ENCODE data around the gene SEPTIN8.
A peak's percentile ranks its signal among the peaks of the same experiment; 100 is the strongest.

SEPTIN8 gene

DNA sequence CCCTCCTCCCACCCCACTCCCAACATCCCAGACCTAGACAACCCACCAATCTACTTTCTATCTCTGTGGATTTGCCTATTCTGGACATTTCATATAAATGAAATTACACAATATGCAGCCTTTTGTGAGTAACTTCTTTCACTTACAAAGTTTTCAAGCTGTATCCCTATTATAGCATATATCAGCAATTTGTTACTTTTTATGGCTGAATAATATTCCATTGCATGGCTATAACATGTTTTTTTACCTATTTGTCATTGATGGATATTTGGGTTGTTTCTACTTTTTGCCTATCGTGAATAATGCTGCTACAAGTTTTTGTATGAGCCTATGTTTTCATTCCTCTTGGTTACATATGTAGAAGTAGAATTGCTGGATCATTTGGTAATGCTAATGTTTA is 37.8 kb downstream of the SEPTIN8 start:
- TF ChIP-seq CEBPB (IDR thresholded peaks at IDR 0.05): no peak

DNA sequence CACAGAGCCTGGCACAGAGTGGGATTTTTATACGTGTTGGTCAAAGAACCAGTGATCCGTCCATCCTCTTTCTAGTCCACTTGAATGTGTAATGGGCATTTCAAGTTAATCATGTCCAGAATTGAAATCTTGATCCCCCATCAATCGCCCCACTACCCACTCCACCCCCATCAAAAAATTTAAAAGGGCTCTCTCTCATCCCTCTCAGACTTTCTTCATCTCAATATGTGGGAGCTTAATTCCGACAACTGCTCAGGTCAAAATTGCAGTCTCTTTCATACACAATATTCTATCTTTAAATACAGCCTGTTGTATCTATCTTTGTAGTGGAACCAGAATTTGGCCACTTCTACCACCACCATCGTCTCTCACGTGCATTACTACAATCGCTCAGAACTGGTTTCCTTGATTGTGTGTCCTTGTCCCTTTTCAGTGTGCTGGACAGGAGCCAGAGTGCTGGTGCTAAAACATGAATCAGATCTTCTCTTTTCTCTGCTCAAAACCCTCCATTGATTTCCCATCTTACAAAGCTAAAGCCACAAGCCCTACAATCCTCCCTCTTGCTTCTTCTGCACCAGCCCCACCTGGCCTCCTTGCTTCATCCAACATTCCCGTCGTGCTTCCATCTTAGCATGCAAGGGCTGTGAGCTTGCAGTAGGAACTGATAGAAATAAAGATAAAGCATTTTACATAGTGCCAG is 38.9 kb downstream of the SEPTIN8 start:
- TF ChIP-seq CEBPB (IDR thresholded peaks at IDR 0.05): no peak
- TF ChIP-seq NFIC (IDR thresholded peaks at IDR 0.05): no peak
- no peak for TF ChIP-seq YY1 (IDR thresholded peaks at IDR 0.05; ENCODE audit: low read depth)
- no peak for TF ChIP-seq TAF1 (IDR thresholded peaks at IDR 0.05; ENCODE audit: low read depth)
- TF ChIP-seq, protein P1, sequence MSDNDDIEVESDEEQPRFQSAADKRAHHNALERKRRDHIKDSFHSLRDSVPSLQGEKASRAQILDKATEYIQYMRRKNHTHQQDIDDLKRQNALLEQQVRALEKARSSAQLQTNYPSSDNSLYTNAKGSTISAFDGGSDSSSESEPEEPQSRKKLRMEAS (IDR thresholded peaks at IDR 0.05): no peak
- TF ChIP-seq RAD21 (IDR thresholded peaks at IDR 0.05; ENCODE audit: low read depth): no peak
- no peak for TF ChIP-seq EP300 (IDR thresholded peaks at IDR 0.05; ENCODE audit: borderline replicate concordance)
- no peak for TF ChIP-seq TCF12 (IDR thresholded peaks at IDR 0.05; ENCODE audit: low read depth)
- no peak for TF ChIP-seq TEAD4 (IDR thresholded peaks at IDR 0.05)
- TF ChIP-seq ZBTB7A (IDR thresholded peaks at IDR 0.05; ENCODE audit: low read depth): no peak
- TF ChIP-seq, protein P2, sequence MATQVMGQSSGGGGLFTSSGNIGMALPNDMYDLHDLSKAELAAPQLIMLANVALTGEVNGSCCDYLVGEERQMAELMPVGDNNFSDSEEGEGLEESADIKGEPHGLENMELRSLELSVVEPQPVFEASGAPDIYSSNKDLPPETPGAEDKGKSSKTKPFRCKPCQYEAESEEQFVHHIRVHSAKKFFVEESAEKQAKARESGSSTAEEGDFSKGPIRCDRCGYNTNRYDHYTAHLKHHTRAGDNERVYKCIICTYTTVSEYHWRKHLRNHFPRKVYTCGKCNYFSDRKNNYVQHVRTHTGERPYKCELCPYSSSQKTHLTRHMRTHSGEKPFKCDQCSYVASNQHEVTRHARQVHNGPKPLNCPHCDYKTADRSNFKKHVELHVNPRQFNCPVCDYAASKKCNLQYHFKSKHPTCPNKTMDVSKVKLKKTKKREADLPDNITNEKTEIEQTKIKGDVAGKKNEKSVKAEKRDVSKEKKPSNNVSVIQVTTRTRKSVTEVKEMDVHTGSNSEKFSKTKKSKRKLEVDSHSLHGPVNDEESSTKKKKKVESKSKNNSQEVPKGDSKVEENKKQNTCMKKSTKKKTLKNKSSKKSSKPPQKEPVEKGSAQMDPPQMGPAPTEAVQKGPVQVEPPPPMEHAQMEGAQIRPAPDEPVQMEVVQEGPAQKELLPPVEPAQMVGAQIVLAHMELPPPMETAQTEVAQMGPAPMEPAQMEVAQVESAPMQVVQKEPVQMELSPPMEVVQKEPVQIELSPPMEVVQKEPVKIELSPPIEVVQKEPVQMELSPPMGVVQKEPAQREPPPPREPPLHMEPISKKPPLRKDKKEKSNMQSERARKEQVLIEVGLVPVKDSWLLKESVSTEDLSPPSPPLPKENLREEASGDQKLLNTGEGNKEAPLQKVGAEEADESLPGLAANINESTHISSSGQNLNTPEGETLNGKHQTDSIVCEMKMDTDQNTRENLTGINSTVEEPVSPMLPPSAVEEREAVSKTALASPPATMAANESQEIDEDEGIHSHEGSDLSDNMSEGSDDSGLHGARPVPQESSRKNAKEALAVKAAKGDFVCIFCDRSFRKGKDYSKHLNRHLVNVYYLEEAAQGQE (IDR thresholded peaks at IDR 0.05; ENCODE audit: low read depth): no peak
- TF ChIP-seq, protein P3, sequence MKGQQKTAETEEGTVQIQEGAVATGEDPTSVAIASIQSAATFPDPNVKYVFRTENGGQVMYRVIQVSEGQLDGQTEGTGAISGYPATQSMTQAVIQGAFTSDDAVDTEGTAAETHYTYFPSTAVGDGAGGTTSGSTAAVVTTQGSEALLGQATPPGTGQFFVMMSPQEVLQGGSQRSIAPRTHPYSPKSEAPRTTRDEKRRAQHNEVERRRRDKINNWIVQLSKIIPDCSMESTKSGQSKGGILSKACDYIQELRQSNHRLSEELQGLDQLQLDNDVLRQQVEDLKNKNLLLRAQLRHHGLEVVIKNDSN (IDR thresholded peaks at IDR 0.05): no peak
- no peak for TF ChIP-seq FOXM1 (IDR thresholded peaks at IDR 0.05; ENCODE audit: borderline replicate concordance, low read depth)
- no peak for TF ChIP-seq CREB1 (IDR thresholded peaks at IDR 0.05; ENCODE audit: low read depth)

DNA sequence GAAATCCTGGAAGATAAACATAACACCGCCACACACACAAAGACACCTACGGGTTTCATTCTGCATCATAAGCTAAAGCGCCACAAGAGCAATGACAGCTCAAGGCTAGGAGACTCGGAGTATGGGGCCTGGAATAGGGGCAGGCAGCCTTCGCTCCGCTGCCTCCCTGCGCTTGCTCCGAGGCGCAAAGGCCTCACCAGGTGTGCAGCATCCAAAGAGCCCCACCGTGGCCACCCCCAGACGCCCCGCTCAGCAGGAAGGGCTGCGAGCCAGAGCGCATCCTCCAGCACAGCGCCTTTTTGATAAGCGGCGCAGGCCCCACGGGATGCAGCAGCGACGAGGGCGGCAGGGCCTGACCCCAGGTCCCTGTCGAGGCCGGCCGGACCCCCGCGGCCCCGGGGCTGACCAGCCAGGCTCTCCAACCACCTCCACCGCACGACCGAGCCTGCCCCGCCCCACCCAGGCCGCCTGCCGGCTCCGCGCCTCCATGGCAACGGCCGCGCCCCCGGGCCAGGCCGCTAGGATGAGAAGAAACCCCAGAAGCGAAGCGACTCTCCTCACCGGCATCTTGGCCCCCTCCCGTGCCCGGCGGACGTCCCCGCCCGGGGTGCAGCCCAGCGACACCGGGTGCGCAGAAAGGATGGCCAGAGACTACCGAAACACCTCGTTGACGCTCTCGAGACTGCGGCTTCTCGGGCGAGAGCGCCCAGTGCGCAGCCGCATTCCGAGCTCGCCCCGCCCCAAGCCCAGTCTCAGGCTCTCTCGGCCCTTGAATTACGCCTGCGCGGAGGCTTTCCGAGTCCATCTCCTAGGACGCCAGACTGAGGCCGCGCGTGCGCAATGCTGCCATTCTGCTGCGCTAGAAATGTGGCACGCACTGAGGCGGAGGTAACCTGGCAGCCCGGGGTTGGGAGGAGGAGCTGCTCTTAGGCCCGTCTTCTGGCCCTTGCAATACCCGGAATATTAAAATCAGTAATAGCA is 39.9 kb downstream of the SEPTIN8 start, which contains the start of gene KIF3A:
Gene KIF3A (minus strand): TSS at position 694 of the 981 bp plus-strand sequence. CDS start 127 bp downstream, at position 567.
- TF ChIP-seq ZBTB7A (IDR thresholded peaks at IDR 0.05; ENCODE audit: low read depth) (peak; percentile 80), CEBPB (IDR thresholded peaks at IDR 0.05) (no peak), EGR1 (IDR thresholded peaks at IDR 0.05) (0 out of 2 replicates have a peak, but pooled peaks have one; percentile 9), TAF1 (IDR thresholded peaks at IDR 0.05; ENCODE audit: low read depth) (peak; percentile 65)
- TF ChIP-seq, protein P3 (IDR thresholded peaks at IDR 0.05): no peak
- TF ChIP-seq, protein P1 (IDR thresholded peaks at IDR 0.05): peak; percentile 39

DNA sequence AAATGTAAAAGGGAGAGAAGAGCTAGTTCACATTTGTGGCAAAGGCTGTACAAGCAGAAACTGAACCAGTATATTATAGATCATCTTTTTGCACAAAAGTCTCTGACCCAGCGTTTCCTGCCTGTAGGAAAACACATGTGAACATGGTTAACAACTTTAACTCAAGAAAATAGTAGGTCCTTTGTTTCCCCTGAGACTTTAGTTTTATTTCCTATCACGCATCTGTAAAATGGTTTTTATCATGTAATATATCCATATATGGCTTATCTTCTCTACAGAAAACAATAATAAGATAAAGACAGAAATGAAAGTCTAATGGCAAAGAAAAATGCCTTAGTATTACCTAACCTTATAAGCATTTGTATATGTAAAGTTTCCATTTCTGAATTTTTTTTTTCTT is 42.4 kb downstream of the SEPTIN8 start:
- TF ChIP-seq, protein P2 (IDR thresholded peaks at IDR 0.05; ENCODE audit: low read depth): no peak
- TF ChIP-seq EP300 (IDR thresholded peaks at IDR 0.05; ENCODE audit: borderline replicate concordance) (no peak), TAF1 (IDR thresholded peaks at IDR 0.05; ENCODE audit: low read depth) (no peak), FOXM1 (IDR thresholded peaks at IDR 0.05; ENCODE audit: borderline replicate concordance, low read depth) (no peak), CEBPB (IDR thresholded peaks at IDR 0.05) (no peak), EGR1 (IDR thresholded peaks at IDR 0.05) (no peak), ZBTB7A (IDR thresholded peaks at IDR 0.05; ENCODE audit: low read depth) (no peak), RAD21 (IDR thresholded peaks at IDR 0.05; ENCODE audit: low read depth) (no peak), TCF12 (IDR thresholded peaks at IDR 0.05; ENCODE audit: low read depth) (no peak), TEAD4 (IDR thresholded peaks at IDR 0.05) (no peak), YY1 (IDR thresholded peaks at IDR 0.05; ENCODE audit: low read depth) (no peak), CREB1 (IDR thresholded peaks at IDR 0.05; ENCODE audit: low read depth) (no peak), NFIC (IDR thresholded peaks at IDR 0.05) (no peak)
- TF ChIP-seq, protein P3 (IDR thresholded peaks at IDR 0.05): no peak
- TF ChIP-seq, protein P1 (IDR thresholded peaks at IDR 0.05): no peak

Measured in Ishikawa (cell line).